ENCODE data around the gene SH3RF3. TPM values are rescaled to one million over a fixed set of nuclear protein-coding genes. Genes with fewer than 3 reads are reported as not detected.

Gene SH3RF3
- polyA plus RNA-seq, 2 donors: 1.1 to 1.3 TPM

DNA sequence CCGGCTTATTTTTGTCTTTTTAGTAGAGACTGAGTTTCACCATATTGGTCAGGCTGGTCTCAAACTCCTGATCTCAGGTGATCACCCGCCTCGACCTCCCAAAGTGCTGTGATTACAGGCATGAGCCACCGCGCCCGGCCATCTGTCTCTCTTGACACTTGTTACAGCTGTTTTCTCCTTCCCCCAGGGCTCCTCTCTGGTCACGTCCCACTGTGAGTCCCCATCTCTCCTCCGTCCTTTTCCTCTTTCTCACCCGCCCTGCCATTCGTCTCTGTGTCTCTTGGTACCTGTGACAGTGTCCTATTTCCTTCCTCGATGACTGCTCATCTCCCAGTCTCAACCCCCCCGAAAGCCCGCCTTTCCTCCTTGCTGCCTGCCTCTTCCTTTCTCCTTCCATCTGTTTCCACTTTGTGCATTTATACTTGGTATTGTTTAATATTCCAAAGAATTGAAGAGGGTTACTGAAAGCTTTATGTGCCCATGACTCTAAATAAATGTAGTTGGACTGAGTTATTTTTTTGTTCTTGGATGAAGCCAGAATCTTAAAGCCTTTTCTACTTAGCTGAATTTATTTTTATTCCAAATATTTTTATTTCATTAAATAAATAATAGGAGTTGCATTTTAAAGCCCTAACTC lies 241.5 kb downstream of the SH3RF3 start:
- H3K36me3 ChIP-seq (ENCODE audit: control insufficient read depth in 2 of 2, insufficient read depth in 2 of 2, low read length in 1 of 2): peaks cover 0 to 4% of the 10 kb centered on the region in 2 donors
- no peak overlapping the region for H3K4me3 ChIP-seq (ENCODE audit: low read depth in 1 of 2, low read length in 2 of 2)
- H3K27ac ChIP-seq (ENCODE audit: low read depth in 2 of 2, low read length in 1 of 2): no peak overlapping the region
- H3K4me1 ChIP-seq (ENCODE audit: control insufficient read depth in 2 of 2, insufficient read depth in 2 of 2, low read length in 1 of 2): no peaks in the 10 kb centered on the region
- WGBS, 2 donors: 87 to 90% methylated on average over 13 of the region's 13 CpGs
- no peaks in the 10 kb centered on the region for H3K27me3 ChIP-seq (ENCODE audit: control insufficient read depth in 1 of 2, insufficient read depth in 2 of 2, low read length in 2 of 2)
- no peaks in the 10 kb centered on the region for H3K9me3 ChIP-seq (ENCODE audit: control insufficient read depth in 2 of 2, insufficient read depth in 1 of 2, low read depth in 1 of 2, low read length in 1 of 2)

DNA sequence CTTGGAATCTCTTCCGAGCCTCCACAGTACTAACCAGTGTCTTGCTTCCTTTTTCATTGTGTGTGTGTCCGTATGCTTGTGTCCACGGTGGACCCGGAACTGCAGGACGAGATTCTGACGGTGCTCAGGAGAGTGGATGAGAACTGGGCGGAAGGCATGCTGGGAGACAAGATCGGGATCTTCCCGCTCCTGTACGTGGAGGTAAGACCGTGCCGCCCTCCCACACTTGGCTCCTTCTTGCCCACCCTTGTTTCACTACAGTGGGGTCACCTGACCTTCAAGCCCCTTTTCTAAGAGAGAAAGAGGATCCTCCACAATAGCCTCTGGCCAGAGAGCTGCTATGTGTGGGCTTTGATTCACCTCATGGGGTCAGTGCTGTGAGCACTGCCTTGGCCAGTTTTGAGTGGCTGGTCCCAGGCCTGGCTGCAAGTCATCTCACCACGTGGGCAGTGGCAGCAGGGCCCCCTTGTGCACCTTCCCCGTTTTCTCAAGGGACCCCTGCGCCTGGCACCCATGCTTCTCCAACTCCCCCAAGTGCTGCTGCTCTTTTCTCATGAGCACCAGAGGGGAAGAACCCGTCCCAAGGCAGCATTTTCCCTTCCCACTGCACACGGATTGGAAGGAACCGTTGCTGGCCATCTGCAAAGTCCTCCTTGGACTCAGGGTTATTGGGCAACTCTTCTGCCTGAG lies 242.6 kb downstream of the SH3RF3 start:
- Histone ChIP-seq H3K36me3 (ENCODE audit: control insufficient read depth in 2 of 2, insufficient read depth in 2 of 2, low read length in 1 of 2) (peaks cover 0 to 4% of the 10 kb centered on the region in 2 donors), H3K27ac (ENCODE audit: low read depth in 2 of 2, low read length in 1 of 2) (no peak overlapping the region), H3K4me3 (ENCODE audit: low read depth in 1 of 2, low read length in 2 of 2) (no peak overlapping the region), H3K27me3 (ENCODE audit: control insufficient read depth in 1 of 2, insufficient read depth in 2 of 2, low read length in 2 of 2) (no peaks in the 10 kb centered on the region), H3K9me3 (ENCODE audit: control insufficient read depth in 2 of 2, insufficient read depth in 1 of 2, low read depth in 1 of 2, low read length in 1 of 2) (no peaks in the 10 kb centered on the region), H3K4me1 (ENCODE audit: control insufficient read depth in 2 of 2, insufficient read depth in 2 of 2, low read length in 1 of 2) (peaks cover 0 to 3% of the 10 kb centered on the region in 2 donors)
- WGBS, 2 donors: 92 to 93% methylated on average over 18 of the region's 18 CpGs

DNA sequence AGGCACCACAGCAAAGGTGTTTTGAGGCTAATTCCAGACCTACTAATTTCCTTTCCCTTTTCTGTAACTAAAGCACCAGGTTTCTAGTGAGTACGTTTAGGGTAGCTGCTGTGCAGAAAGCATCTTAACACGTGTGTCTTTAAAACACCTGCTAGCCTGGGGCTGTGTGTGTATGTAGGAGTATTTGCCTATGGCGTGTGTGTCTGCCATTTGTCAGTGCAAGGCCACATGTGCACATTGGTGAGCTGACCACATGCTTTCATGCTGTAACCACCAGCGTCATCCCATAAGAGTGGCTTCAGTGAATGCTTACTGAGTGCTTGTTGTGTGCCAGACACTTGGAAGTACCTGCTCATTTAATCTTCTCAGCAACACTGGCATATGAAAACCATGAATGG lies 243.2 kb downstream of the SH3RF3 start:
- H3K27me3 ChIP-seq (ENCODE audit: control insufficient read depth in 1 of 2, insufficient read depth in 2 of 2, low read length in 2 of 2): no peaks in the 10 kb centered on the region
- no peak overlapping the region for H3K4me3 ChIP-seq (ENCODE audit: low read depth in 1 of 2, low read length in 2 of 2)
- WGBS, 2 donors: 81 to 85% methylated on average over 4 of the region's 4 CpGs
- H3K4me1 ChIP-seq (ENCODE audit: control insufficient read depth in 2 of 2, insufficient read depth in 2 of 2, low read length in 1 of 2): peaks cover 0 to 3% of the 10 kb centered on the region in 2 donors
- no peak overlapping the region for H3K27ac ChIP-seq (ENCODE audit: low read depth in 2 of 2, low read length in 1 of 2)
- H3K36me3 ChIP-seq (ENCODE audit: control insufficient read depth in 2 of 2, insufficient read depth in 2 of 2, low read length in 1 of 2): peaks cover 0 to 4% of the 10 kb centered on the region in 2 donors
- H3K9me3 ChIP-seq (ENCODE audit: control insufficient read depth in 2 of 2, insufficient read depth in 1 of 2, low read depth in 1 of 2, low read length in 1 of 2): no peaks in the 10 kb centered on the region

DNA sequence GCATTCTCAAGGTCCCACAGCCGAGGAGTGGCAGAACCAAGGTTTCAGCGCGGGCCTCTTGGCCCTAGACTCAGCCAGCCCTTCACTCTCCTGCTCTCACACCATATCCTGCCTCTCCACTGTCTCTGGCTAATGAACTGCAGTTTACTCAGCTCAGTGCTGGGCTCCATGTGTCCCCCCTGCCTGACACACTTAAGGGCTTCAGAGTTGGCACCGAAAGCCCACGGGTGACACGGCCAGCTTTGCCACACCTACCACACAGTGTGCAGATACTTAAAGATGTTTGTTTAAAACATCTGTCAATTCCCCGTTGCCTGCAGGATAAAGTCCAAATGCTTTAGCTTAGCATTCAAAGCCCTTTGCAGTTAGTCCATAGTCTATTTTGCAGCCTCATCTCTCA lies 243.6 kb downstream of the SH3RF3 start:
- WGBS, 2 donors: 63 to 64% methylated on average over 7 of the region's 7 CpGs
- Histone ChIP-seq H3K9me3 (ENCODE audit: control insufficient read depth in 2 of 2, insufficient read depth in 1 of 2, low read depth in 1 of 2, low read length in 1 of 2) (no peaks in the 10 kb centered on the region), H3K27me3 (ENCODE audit: control insufficient read depth in 1 of 2, insufficient read depth in 2 of 2, low read length in 2 of 2) (no peaks in the 10 kb centered on the region), H3K4me1 (ENCODE audit: control insufficient read depth in 2 of 2, insufficient read depth in 2 of 2, low read length in 1 of 2) (peaks cover 0 to 3% of the 10 kb centered on the region in 2 donors), H3K36me3 (ENCODE audit: control insufficient read depth in 2 of 2, insufficient read depth in 2 of 2, low read length in 1 of 2) (peaks cover 0 to 4% of the 10 kb centered on the region in 2 donors), H3K4me3 (ENCODE audit: low read depth in 1 of 2, low read length in 2 of 2) (no peak overlapping the region), H3K27ac (ENCODE audit: low read depth in 2 of 2, low read length in 1 of 2) (no peak overlapping the region)

DNA sequence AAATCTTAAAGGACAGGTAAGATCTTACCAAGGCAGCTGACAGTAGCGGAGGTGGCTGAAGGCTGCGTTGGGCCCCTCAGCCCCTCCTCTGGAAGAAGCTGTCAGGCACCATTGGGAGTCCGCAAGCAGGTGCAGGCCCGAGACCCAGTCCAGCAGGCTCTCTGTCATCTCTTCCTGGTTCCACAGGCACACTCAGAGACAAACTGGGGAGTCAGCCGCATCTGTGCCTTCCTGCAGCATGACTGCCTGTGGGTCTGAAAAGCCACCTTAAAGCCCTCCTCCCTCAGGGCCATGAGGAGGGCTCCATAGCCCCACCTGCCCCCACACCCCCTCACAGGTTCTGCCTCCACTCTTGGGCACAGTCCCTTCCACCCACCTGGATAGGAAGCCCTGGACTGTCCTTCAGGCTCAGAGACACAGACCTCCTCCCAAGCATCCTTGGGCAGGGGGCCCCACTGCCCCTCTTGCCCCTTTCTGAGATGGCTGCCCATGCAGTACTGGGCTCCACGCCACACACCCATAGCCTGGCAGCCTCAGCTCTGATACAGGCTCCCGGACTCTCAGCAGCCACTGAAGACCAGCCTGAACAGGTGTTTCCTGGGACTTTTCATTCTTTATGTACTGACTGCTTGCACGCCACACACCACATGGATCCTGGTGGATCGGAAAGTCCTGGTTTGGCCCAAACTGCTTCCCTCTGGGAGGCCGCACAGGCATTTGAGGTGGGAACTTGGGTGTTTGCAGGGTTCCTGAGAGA lies 245.0 kb downstream of the SH3RF3 start:
- H3K4me3 ChIP-seq (ENCODE audit: low read depth in 1 of 2, low read length in 2 of 2): no peak overlapping the region
- H3K27me3 ChIP-seq (ENCODE audit: control insufficient read depth in 1 of 2, insufficient read depth in 2 of 2, low read length in 2 of 2): no peaks in the 10 kb centered on the region
- no peaks in the 10 kb centered on the region for H3K9me3 ChIP-seq (ENCODE audit: control insufficient read depth in 2 of 2, insufficient read depth in 1 of 2, low read depth in 1 of 2, low read length in 1 of 2)
- H3K27ac ChIP-seq (ENCODE audit: low read depth in 2 of 2, low read length in 1 of 2): no peak overlapping the region
- WGBS, 2 donors: 82 to 86% methylated on average over 10 of the region's 10 CpGs
- H3K4me1 ChIP-seq (ENCODE audit: control insufficient read depth in 2 of 2, insufficient read depth in 2 of 2, low read length in 1 of 2): peaks cover 0 to 3% of the 10 kb centered on the region in 2 donors
- H3K36me3 ChIP-seq (ENCODE audit: control insufficient read depth in 2 of 2, insufficient read depth in 2 of 2, low read length in 1 of 2): peaks cover 0 to 4% of the 10 kb centered on the region in 2 donors

DNA sequence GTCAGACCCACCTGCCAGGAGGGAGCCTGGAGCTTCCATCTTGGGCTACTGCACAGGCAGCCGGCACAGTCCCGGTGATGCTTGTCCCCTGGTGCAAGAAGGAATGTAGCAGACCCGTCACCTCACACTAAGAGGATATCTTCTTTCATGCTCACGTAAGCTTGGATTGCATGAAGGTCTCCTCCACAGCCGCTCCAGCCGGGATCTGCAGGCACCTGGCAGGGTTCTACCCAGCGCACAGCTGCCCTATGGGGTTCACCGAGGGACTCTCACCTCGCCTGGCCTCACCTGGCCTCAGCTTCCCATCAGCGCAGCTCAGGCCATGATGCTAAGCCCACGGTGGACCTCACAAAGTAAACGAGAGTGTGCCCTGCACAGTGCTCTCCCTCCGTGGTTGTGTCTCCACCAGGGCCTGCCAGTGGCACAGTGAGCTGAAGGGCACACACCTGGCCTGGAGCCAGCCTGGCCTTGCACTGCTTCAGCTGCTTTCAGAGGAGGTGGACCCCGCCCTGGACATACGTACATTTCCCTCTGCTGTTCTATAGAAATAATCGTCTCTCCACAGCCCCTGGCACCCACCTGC lies 245.6 kb downstream of the SH3RF3 start:
- no peaks in the 10 kb centered on the region for H3K9me3 ChIP-seq (ENCODE audit: control insufficient read depth in 2 of 2, insufficient read depth in 1 of 2, low read depth in 1 of 2, low read length in 1 of 2)
- H3K4me3 ChIP-seq (ENCODE audit: low read depth in 1 of 2, low read length in 2 of 2): no peak overlapping the region
- peaks cover 0 to 4% of the 10 kb centered on the region in 2 donors for H3K36me3 ChIP-seq (ENCODE audit: control insufficient read depth in 2 of 2, insufficient read depth in 2 of 2, low read length in 1 of 2)
- H3K27ac ChIP-seq (ENCODE audit: low read depth in 2 of 2, low read length in 1 of 2): no peak overlapping the region
- no peaks in the 10 kb centered on the region for H3K27me3 ChIP-seq (ENCODE audit: control insufficient read depth in 1 of 2, insufficient read depth in 2 of 2, low read length in 2 of 2)
- 90 to 94% methylated on average over 16 of the region's 16 CpGs for WGBS, 2 donors
- H3K4me1 ChIP-seq (ENCODE audit: control insufficient read depth in 2 of 2, insufficient read depth in 2 of 2, low read length in 1 of 2): peaks cover 0 to 3% of the 10 kb centered on the region in 2 donors

DNA sequence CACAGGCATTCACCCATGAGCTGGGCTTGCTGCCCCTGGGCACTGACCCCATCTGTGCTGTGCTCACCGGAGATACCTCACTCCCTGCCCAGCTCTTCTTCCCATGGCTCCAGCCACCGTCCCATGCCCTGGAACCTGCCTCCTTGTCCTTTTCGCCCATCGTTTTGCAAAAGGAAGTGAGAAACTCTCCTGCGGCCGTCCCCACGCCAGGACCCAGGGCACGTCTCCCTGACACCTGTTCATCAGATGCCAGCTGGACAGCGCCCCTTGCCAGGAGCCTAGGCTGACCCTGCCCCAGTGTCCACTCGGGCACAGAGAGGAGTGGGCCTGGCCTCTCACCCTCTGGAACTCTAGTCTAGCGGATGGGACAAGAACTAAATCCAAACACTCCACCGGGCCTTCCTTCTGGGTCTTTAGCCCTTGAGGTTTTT lies 246.1 kb downstream of the SH3RF3 start:
- WGBS, 2 donors: 94% methylated on average over 12 of the region's 12 CpGs
- Histone ChIP-seq H3K4me1 (ENCODE audit: control insufficient read depth in 2 of 2, insufficient read depth in 2 of 2, low read length in 1 of 2) (peaks cover 0 to 3% of the 10 kb centered on the region in 2 donors), H3K9me3 (ENCODE audit: control insufficient read depth in 2 of 2, insufficient read depth in 1 of 2, low read depth in 1 of 2, low read length in 1 of 2) (no peaks in the 10 kb centered on the region), H3K27me3 (ENCODE audit: control insufficient read depth in 1 of 2, insufficient read depth in 2 of 2, low read length in 2 of 2) (no peaks in the 10 kb centered on the region), H3K4me3 (ENCODE audit: low read depth in 1 of 2, low read length in 2 of 2) (no peak overlapping the region), H3K36me3 (ENCODE audit: control insufficient read depth in 2 of 2, insufficient read depth in 2 of 2, low read length in 1 of 2) (peaks cover 0 to 4% of the 10 kb centered on the region in 2 donors), H3K27ac (ENCODE audit: low read depth in 2 of 2, low read length in 1 of 2) (no peak overlapping the region)

DNA sequence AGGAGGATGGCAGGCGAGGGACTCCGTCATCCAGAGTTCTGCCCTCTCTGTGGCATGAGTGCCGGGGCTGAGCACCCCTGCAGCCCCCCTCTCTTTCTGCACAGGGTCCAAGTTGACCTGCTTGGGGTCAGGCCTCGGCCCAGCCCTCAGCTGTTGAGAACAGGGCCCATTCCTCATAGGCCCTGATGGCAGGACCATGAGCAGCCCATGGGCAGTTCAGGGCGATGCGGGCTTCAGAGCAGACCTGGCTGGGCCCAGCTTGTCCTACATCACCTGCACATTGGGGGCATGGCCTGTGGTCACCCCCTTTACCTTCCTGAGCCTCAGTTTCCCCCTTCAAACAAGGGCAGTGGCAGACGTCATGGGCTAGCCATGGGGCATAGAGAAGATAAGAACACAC lies 246.7 kb downstream of the SH3RF3 start:
- peaks cover 0 to 3% of the 10 kb centered on the region in 2 donors for H3K4me1 ChIP-seq (ENCODE audit: control insufficient read depth in 2 of 2, insufficient read depth in 2 of 2, low read length in 1 of 2)
- H3K27me3 ChIP-seq (ENCODE audit: control insufficient read depth in 1 of 2, insufficient read depth in 2 of 2, low read length in 2 of 2): no peaks in the 10 kb centered on the region
- WGBS, 2 donors: 91 to 96% methylated on average over 7 of the region's 7 CpGs
- no peak overlapping the region for H3K27ac ChIP-seq (ENCODE audit: low read depth in 2 of 2, low read length in 1 of 2)
- peaks cover 0 to 4% of the 10 kb centered on the region in 2 donors for H3K36me3 ChIP-seq (ENCODE audit: control insufficient read depth in 2 of 2, insufficient read depth in 2 of 2, low read length in 1 of 2)
- no peaks in the 10 kb centered on the region for H3K9me3 ChIP-seq (ENCODE audit: control insufficient read depth in 2 of 2, insufficient read depth in 1 of 2, low read depth in 1 of 2, low read length in 1 of 2)
- H3K4me3 ChIP-seq (ENCODE audit: low read depth in 1 of 2, low read length in 2 of 2): no peak overlapping the region

DNA sequence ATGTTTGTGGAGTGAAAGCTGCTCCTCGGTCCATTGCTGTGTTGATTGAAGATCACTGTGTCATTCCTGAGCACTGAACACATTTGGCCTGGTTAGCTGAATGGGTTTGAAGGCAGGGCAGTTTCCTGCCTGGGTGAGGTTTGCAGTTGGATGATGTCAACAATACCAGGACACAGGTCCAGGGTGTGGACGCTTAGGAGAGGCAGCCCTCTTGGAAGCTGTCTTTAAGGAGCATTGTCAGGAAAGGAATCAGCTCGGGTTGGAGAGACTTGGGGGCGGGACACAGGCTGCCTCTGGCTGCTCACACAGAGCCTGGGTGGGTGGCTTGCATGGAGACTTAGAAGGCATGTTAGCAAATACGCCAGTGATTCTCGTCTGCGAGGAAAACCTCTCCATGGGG lies 247.1 kb downstream of the SH3RF3 start:
- Histone ChIP-seq H3K4me3 (ENCODE audit: low read depth in 1 of 2, low read length in 2 of 2) (no peak overlapping the region), H3K36me3 (ENCODE audit: control insufficient read depth in 2 of 2, insufficient read depth in 2 of 2, low read length in 1 of 2) (peaks cover 0 to 4% of the 10 kb centered on the region in 2 donors), H3K4me1 (ENCODE audit: control insufficient read depth in 2 of 2, insufficient read depth in 2 of 2, low read length in 1 of 2) (peaks cover 0 to 3% of the 10 kb centered on the region in 2 donors), H3K9me3 (ENCODE audit: control insufficient read depth in 2 of 2, insufficient read depth in 1 of 2, low read depth in 1 of 2, low read length in 1 of 2) (no peaks in the 10 kb centered on the region), H3K27ac (ENCODE audit: low read depth in 2 of 2, low read length in 1 of 2) (no peak overlapping the region), H3K27me3 (ENCODE audit: control insufficient read depth in 1 of 2, insufficient read depth in 2 of 2, low read length in 2 of 2) (no peaks in the 10 kb centered on the region)
- 80 to 83% methylated on average over 7 of the region's 7 CpGs for WGBS, 2 donors
